Esophagus muscularis mucosa (tissue), 4 donors: Measurements from ENCODE around the gene MAP2K6. TPM values are rescaled to one million over a fixed set of nuclear protein-coding genes. Genes with fewer than 3 reads are reported as not detected.

Source experiments
- DNase-seq: peaks from one replicate; pipeline ENCODE4 v3.0.0-alpha.2; 2017; ENCODE audit errors: extremely low spot score
- H3K27ac ChIP-seq, 4 donors: fragments of 200-600 bp; sonication (generic); replicated peaks in 1 of 4; 1 replicate in 3 of 4; 2 replicates in 1 of 4; pipeline ENCODE4 v1.5.1; 2016 to 2019; ENCODE audit warnings: mild to moderate bottlenecking in 1 of 4
- H3K27me3 ChIP-seq, 4 donors: fragments of 200-600 bp; sonication (generic); one replicate each; pipeline versions ENCODE4 v1.5.1 to v1.6.0; 2016 to 2019
- H3K36me3 ChIP-seq, 4 donors: fragments of 200-600 bp; sonication (generic); one replicate each; pipeline ENCODE4 v1.5.1; 2016 to 2019
- H3K4me1 ChIP-seq, 4 donors: fragments of 200-600 bp; sonication (generic); one replicate each; pipeline ENCODE4 v1.5.1; 2016 to 2019
- H3K4me3 ChIP-seq, 4 donors: fragments of 200-600 bp; sonication (generic); 1 replicate in 2 of 4; 2 replicates in 2 of 4; pipeline ENCODE4 v1.5.1; 2016 to 2019; ENCODE audit warnings: mild to moderate bottlenecking in 4 of 4, moderate library complexity in 1 of 4
- H3K9me3 ChIP-seq, 4 donors: fragments of 200-600 bp; sonication (generic); 1 replicate in 3 of 4; 2 replicates in 1 of 4; pipeline ENCODE4 v1.5.1; 2016 to 2019
- CTCF ChIP-seq, 3 experiments: fragments of 200-600 bp in 2 of 3; fragments of 450-650 bp in 1 of 3; sonication (generic) in 2 of 3; IDR thresholded peaks; one replicate each; pipeline ENCODE4 v1.5.1; 2017 to 2019; ENCODE audit warnings: antibody characterized with exemption in 3 of 3, mild to moderate bottlenecking in 2 of 3, moderate library complexity in 1 of 3
- EP300 ChIP-seq: sonication (generic); formaldehyde crosslinking; IDR thresholded peaks from one replicate; pipeline ENCODE4 v1.6.1; 2017; ENCODE audit warnings: antibody characterized with exemption
- POLR2A ChIP-seq: fragments of 450-650 bp; IDR thresholded peaks from one replicate; pipeline ENCODE4 v1.6.1; 2017; ENCODE audit warnings: antibody characterized with exemption, moderate library complexity, mild to moderate bottlenecking, low read depth
- POLR2AphosphoS5 ChIP-seq, 2 donors: sonication (generic); formaldehyde crosslinking; IDR thresholded peaks; one replicate each; pipeline ENCODE4 v1.6.1; 2017; ENCODE audit warnings: antibody characterized with exemption in 2 of 2
- WGBS: methylation state at CpG from one replicate; pipeline ENCODE4 v1.1.5; 2018; 5-methylcytosine and 5-hydroxymethylcytosine counted together
- intact Hi-C: fragments of 100-400 bp; cut with DNase I; formaldehyde crosslinking; loops from one replicate; pipeline ENCODE4 v1.15.1; 2023
- total RNA-seq, 4 donors: library from RNA; depleted of rRNA; stranded (reverse); fragments of >200 nt; gene quantifications; one replicate each; pipeline versions ENCODE4 v1.1.0 to v1.2.1, GENCODE V29; 2016

Gene MAP2K6
- total RNA-seq, 4 donors from 2014 or later = 0.83 to 3.1 (median 1.5) TPM

GRCh38 chr17:69581061-69581961, 166.8 kb downstream of the MAP2K6 start:
- peak overlapping the region in 2 of 4 donors; percentile 12 to 21 for H3K4me3 ChIP-seq
- DNase-seq = no peak
- WGBS = 63% methylated on average over 18 of the region's 18 CpGs

GRCh38 chr17:69588316-69588715, 173.8 kb downstream of the MAP2K6 start:
- Histone ChIP-seq H3K27me3 (no peaks in the 10 kb centered on the region), H3K27ac (no peak overlapping the region), H3K9me3 (no peaks in the 10 kb centered on the region), H3K36me3 (no peaks in the 10 kb centered on the region), H3K4me1 (peaks cover 0 to 3% (median 0%) of the 10 kb centered on the region in 4 donors), H3K4me3 (no peak overlapping the region)
- no peak for TF ChIP-seq EP300
- TF ChIP-seq POLR2A = no peak
- TF ChIP-seq POLR2AphosphoS5 (IDR thresholded peaks at IDR 0.05) = no peak
- TF ChIP-seq CTCF (IDR thresholded peaks at IDR 0.05) = no peak
- intact Hi-C loops = no loop called here
- DNase-seq = no peak
- 34% methylated on average over 2 of the region's 2 CpGs for WGBS

More at GRCh38 chr17:69581061-69581961, 166.8 kb downstream of the MAP2K6 start:
- Histone ChIP-seq H3K27ac (no peak overlapping the region), H3K4me1 (peaks cover 0 to 5% (median 0%) of the 10 kb centered on the region in 4 donors), H3K27me3 (no peaks in the 10 kb centered on the region), H3K9me3 (no peaks in the 10 kb centered on the region), H3K36me3 (no peaks in the 10 kb centered on the region)
- no peak for TF ChIP-seq POLR2AphosphoS5 (IDR thresholded peaks at IDR 0.05)
- TF ChIP-seq EP300 = no peak
- no peak for TF ChIP-seq CTCF (IDR thresholded peaks at IDR 0.05)
- TF ChIP-seq POLR2A = no peak
- intact Hi-C loops = no loop called here

- no peak for TF ChIP-seq POLR2A
- no peak for TF ChIP-seq POLR2AphosphoS5 (IDR thresholded peaks at IDR 0.05)
- no peak for TF ChIP-seq EP300
- no peak for TF ChIP-seq CTCF (IDR thresholded peaks at IDR 0.05)
- 52% methylated on average over 5 of the region's 5 CpGs for WGBS
- H3K4me3 ChIP-seq = no peak overlapping the region
- intact Hi-C loops = no loop called here
- H3K27me3 ChIP-seq = no peaks in the 10 kb centered on the region
- H3K9me3 ChIP-seq = no peaks in the 10 kb centered on the region
- H3K4me1 ChIP-seq = peaks cover 0 to 8% (median 0%) of the 10 kb centered on the region in 4 donors
- H3K36me3 ChIP-seq = no peaks in the 10 kb centered on the region
- no peak overlapping the region for H3K27ac ChIP-seq
- no peak for DNase-seq
Observed at GRCh38 chr17:69588827-69589239, 174.3 kb downstream of the MAP2K6 start.

GRCh38 chr17:69590671-69591070, 176.2 kb downstream of the MAP2K6 start:
- H3K4me3 ChIP-seq = no peak overlapping the region
- H3K4me1 ChIP-seq = peaks cover 0 to 8% (median 0%) of the 10 kb centered on the region in 4 donors
- no peaks in the 10 kb centered on the region for H3K9me3 ChIP-seq
- no peak overlapping the region for H3K27ac ChIP-seq
- H3K27me3 ChIP-seq = no peaks in the 10 kb centered on the region
- H3K36me3 ChIP-seq = no peaks in the 10 kb centered on the region
- intact Hi-C loops = no loop called here
- TF ChIP-seq CTCF (IDR thresholded peaks at IDR 0.05) = no peak
- no peak for TF ChIP-seq POLR2A
- no peak for TF ChIP-seq EP300
- TF ChIP-seq POLR2AphosphoS5 (IDR thresholded peaks at IDR 0.05) = no peak
- DNase-seq = no peak
- 100% methylated on average over 1 of the region's 1 CpG for WGBS
